GM23338 (cell line): ENCODE data around the gene LARGE1. TPM values are rescaled to one million over a fixed set of nuclear protein-coding genes. Genes with fewer than 3 reads are reported as not detected.
A peak's percentile ranks its signal among the peaks of the same experiment; 100 is the strongest.

Experiments
- ATAC-seq: fragments of 200-7000 bp; cut with Tn5 transposase; 3 replicates; pipeline ENCODE4 v1.9.1; 2020
- DNase-seq: peaks from one replicate; pipeline ENCODE4 v3.0.0-alpha.2; 2015; ENCODE audit warnings: low spot score
- H2AFZ ChIP-seq: fragments of 200-600 bp; sonication (generic); 2 replicates; pipeline ENCODE4 v1.8.0; 2016; ENCODE audit warnings: antibody characterized with exemption, mild to moderate bottlenecking, moderate library complexity
- H3F3A ChIP-seq: fragments of 200-600 bp; sonication (generic); replicated peaks from 2 replicates; pipeline ENCODE4 v1.8.0; 2017; ENCODE audit warnings: antibody characterized with exemption, mixed run types, low read depth
- H3K27ac ChIP-seq: fragments of 200-600 bp; sonication (generic); 2 replicates; pipeline ENCODE4 v1.6.1; 2016; ENCODE audit warnings: low read depth
- H3K27me3 ChIP-seq: fragments of 200-600 bp; sonication (generic); 2 replicates; pipeline ENCODE4 v1.8.0; 2016; ENCODE audit warnings: mild to moderate bottlenecking, mixed run types, moderate library complexity; ENCODE audit not compliant: insufficient read depth
- H3K36me3 ChIP-seq: fragments of 200-600 bp; sonication (generic); 2 replicates; pipeline ENCODE4 v1.8.0; 2016; ENCODE audit warnings: mild to moderate bottlenecking; ENCODE audit not compliant: insufficient read depth
- H3K4me1 ChIP-seq: fragments of 200-600 bp; sonication (generic); 2 replicates; pipeline ENCODE4 v1.8.0; 2016; ENCODE audit warnings: mild to moderate bottlenecking, moderate library complexity; ENCODE audit not compliant: insufficient read depth
- H3K4me2 ChIP-seq: fragments of 200-600 bp; sonication (generic); 2 replicates; pipeline ENCODE4 v1.7.1; 2017; ENCODE audit warnings: mixed run types
- H3K4me3 ChIP-seq: fragments of 200-600 bp; sonication (generic); 2 replicates; pipeline ENCODE4 v1.6.1; 2016; ENCODE audit warnings: mixed run types
- H3K79me2 ChIP-seq: fragments of 200-600 bp; sonication (generic); replicated peaks from 2 replicates; pipeline ENCODE4 v1.8.0; 2017; ENCODE audit warnings: mild to moderate bottlenecking; ENCODE audit not compliant: insufficient read depth
- H3K9me2 ChIP-seq: fragments of 200-600 bp; sonication (generic); 2 replicates; pipeline ENCODE4 v1.8.0; 2017; ENCODE audit not compliant: insufficient read depth
- H4K20me1 ChIP-seq: fragments of 200-600 bp; sonication (generic); replicated peaks from 2 replicates; pipeline ENCODE4 v1.8.0; 2017; ENCODE audit warnings: mild to moderate bottlenecking; ENCODE audit not compliant: insufficient read depth
- H3K27ac Mint-ChIP-seq: 2 replicates; pipeline ENCODE4 v1.8.0; 2020; ENCODE audit warnings: inconsistent platforms, mild to moderate bottlenecking, moderate library complexity, mixed read lengths
- H3K27me3 Mint-ChIP-seq: 3 replicates; pipeline ENCODE4 v1.8.0; 2022; ENCODE audit warnings: low read depth, mild to moderate bottlenecking, moderate library complexity, mixed read lengths, inconsistent platforms; ENCODE audit not compliant: insufficient read depth, poor library complexity
- H3K36me3 Mint-ChIP-seq: 3 replicates; pipeline ENCODE4 v1.8.0; 2021; ENCODE audit warnings: low read depth, mild to moderate bottlenecking, inconsistent platforms, moderate library complexity, mixed read lengths
- H3K4me1 Mint-ChIP-seq: 3 replicates; pipeline ENCODE4 v1.8.0; 2020; ENCODE audit warnings: mild to moderate bottlenecking, inconsistent platforms, mixed read lengths
- H3K4me3 Mint-ChIP-seq: 3 replicates; pipeline ENCODE4 v1.8.0; 2021; ENCODE audit warnings: moderate library complexity, mild to moderate bottlenecking, inconsistent platforms, mixed read lengths
- H3K9me3 Mint-ChIP-seq: 3 replicates; pipeline ENCODE4 v1.8.0; 2020; ENCODE audit warnings: moderate library complexity, mild to moderate bottlenecking, inconsistent platforms, mixed read lengths
- CREB1 ChIP-seq: fragments of 250-450 bp; sonication (Bioruptor Pico); IDR thresholded peaks from 2 replicates; pipeline ENCODE4 v1.5.0; 2020; ENCODE audit warnings: low read depth, mild to moderate bottlenecking, moderate library complexity
- EZH2 ChIP-seq: fragments of 200-600 bp; sonication (generic); IDR thresholded peaks from one replicate; pipeline ENCODE4 v1.8.0; 2017; ENCODE audit warnings: antibody characterized with exemption, mild to moderate bottlenecking, low read depth; ENCODE audit not compliant: unreplicated experiment
- EZH2phosphoT487 ChIP-seq: fragments of 200-600 bp; sonication (generic); IDR thresholded peaks from one replicate; pipeline ENCODE4 v1.8.1; 2018; ENCODE audit warnings: antibody characterized with exemption; ENCODE audit not compliant: unreplicated experiment
- JUNB ChIP-seq: IDR thresholded peaks from one replicate; pipeline ENCODE4 v1.6.1; 2016; ENCODE audit warnings: antibody characterized with exemption; ENCODE audit not compliant: unreplicated experiment
- NANOG ChIP-seq: IDR thresholded peaks from 2 replicates; pipeline ENCODE4 v1.6.1; 2016; ENCODE audit warnings: antibody characterized with exemption, borderline replicate concordance
- STAT1 ChIP-seq: IDR thresholded peaks from one replicate; pipeline ENCODE4 v1.6.1; 2016; ENCODE audit warnings: antibody characterized with exemption; ENCODE audit not compliant: unreplicated experiment
- ZNF114 ChIP-seq: fragments of 250-450 bp; sonication (Bioruptor Pico); IDR thresholded peaks from 2 replicates; pipeline ENCODE4 v1.5.0; 2020; ENCODE audit warnings: mild to moderate bottlenecking, moderate library complexity
- ZNF331 ChIP-seq: fragments of 250-450 bp; sonication (Bioruptor Pico); IDR thresholded peaks from 2 replicates; pipeline ENCODE4 v1.5.0; 2020; ENCODE audit warnings: low read depth, mild to moderate bottlenecking, moderate library complexity
- polyA plus RNA-seq: library from polyadenylated mRNA; unstranded; fragments of >200 nt; fragmentation: Nextera tagmentation; extraction: Ambion mirVana; gene quantifications from 2 replicates; pipeline ENCODE4 v1.2.1, GENCODE V29; 2016
- total RNA-seq: library from RNA; depleted of rRNA; stranded (reverse); fragments of >200 nt; shearing (Covaris generic); gene quantifications from 2 replicates; pipeline ENCODE4 v1.2.3, GENCODE V29; 2014
- TF ChIP-seq, protein P1 (sequence below): IDR thresholded peaks from one replicate; pipeline ENCODE4 v1.6.1; 2018; ENCODE audit warnings: antibody characterized with exemption; ENCODE audit not compliant: unreplicated experiment
- TF ChIP-seq, protein P2 (sequence below), 2 experiments: fragments of 200-600 bp in 1 of 2; sonication (generic) in 1 of 2; conservative IDR thresholded peaks; 2 replicates each; pipeline versions ENCODE4 v1.5.1 to v1.6.1; 2016 to 2017; ENCODE audit warnings: antibody characterized with exemption in 2 of 2, low read depth in 2 of 2, mild to moderate bottlenecking in 2 of 2, moderate library complexity in 1 of 2
- TF ChIP-seq, protein P3 (sequence below): IDR thresholded peaks from 2 replicates; pipeline ENCODE4 v1.6.1; 2016; ENCODE audit warnings: antibody characterized with exemption

The LARGE1 gene
- total and polyA plus RNA-seq, 2 experiments from 2014 or later, result 12.8 to 75.6 TPM

DNA sequence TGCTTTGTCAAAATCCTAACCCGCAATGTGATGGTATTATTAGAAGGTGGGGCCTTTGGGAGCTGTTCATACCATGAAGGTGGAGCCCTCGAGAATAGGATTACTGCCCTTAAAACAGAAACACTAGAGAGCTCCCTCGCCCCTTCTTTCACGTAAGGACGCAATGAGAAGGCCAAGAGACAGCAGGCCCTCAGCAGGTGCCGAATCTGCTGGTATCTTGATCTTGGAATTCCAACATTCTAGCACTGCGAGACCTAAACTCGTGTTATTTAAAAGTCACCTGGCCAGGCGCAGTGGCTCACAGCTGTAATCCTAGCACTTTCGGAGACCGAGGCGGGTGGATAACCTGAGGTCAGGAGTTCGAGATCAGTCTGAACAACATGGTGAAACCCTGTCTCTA lies 33.1 kb downstream of the LARGE1 start:
- Mint-ChIP-seq H3K4me3 (no peak overlapping the region), H3K27ac (no peak overlapping the region; the same call in 1 of the 2 replicates), H3K9me3 (no peaks in the 10 kb centered on the region), H3K27me3 (peaks cover 14% of the 10 kb centered on the region), H3K4me1 (peaks cover 86% of the 10 kb centered on the region), H3K36me3 (no peaks in the 10 kb centered on the region)
- H3K36me3 ChIP-seq, result no peaks in the 10 kb centered on the region
- no peak overlapping the region for H3K4me2 ChIP-seq
- peaks cover 100% of the 10 kb centered on the region for H3K79me2 ChIP-seq
- H3K9me2 ChIP-seq, result no peaks in the 10 kb centered on the region
- H3F3A ChIP-seq, result 0 out of 2 replicates have a peak, but pooled peaks cover 2% of the 10 kb centered on the region
- H2AFZ ChIP-seq, result no peak overlapping the region
- TF ChIP-seq NANOG (no peak), EZH2 (no peak), JUNB (no peak), EZH2phosphoT487 (no peak)
- TF ChIP-seq, protein P1, sequence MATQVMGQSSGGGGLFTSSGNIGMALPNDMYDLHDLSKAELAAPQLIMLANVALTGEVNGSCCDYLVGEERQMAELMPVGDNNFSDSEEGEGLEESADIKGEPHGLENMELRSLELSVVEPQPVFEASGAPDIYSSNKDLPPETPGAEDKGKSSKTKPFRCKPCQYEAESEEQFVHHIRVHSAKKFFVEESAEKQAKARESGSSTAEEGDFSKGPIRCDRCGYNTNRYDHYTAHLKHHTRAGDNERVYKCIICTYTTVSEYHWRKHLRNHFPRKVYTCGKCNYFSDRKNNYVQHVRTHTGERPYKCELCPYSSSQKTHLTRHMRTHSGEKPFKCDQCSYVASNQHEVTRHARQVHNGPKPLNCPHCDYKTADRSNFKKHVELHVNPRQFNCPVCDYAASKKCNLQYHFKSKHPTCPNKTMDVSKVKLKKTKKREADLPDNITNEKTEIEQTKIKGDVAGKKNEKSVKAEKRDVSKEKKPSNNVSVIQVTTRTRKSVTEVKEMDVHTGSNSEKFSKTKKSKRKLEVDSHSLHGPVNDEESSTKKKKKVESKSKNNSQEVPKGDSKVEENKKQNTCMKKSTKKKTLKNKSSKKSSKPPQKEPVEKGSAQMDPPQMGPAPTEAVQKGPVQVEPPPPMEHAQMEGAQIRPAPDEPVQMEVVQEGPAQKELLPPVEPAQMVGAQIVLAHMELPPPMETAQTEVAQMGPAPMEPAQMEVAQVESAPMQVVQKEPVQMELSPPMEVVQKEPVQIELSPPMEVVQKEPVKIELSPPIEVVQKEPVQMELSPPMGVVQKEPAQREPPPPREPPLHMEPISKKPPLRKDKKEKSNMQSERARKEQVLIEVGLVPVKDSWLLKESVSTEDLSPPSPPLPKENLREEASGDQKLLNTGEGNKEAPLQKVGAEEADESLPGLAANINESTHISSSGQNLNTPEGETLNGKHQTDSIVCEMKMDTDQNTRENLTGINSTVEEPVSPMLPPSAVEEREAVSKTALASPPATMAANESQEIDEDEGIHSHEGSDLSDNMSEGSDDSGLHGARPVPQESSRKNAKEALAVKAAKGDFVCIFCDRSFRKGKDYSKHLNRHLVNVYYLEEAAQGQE, result no peak
- TF ChIP-seq, protein P2, sequence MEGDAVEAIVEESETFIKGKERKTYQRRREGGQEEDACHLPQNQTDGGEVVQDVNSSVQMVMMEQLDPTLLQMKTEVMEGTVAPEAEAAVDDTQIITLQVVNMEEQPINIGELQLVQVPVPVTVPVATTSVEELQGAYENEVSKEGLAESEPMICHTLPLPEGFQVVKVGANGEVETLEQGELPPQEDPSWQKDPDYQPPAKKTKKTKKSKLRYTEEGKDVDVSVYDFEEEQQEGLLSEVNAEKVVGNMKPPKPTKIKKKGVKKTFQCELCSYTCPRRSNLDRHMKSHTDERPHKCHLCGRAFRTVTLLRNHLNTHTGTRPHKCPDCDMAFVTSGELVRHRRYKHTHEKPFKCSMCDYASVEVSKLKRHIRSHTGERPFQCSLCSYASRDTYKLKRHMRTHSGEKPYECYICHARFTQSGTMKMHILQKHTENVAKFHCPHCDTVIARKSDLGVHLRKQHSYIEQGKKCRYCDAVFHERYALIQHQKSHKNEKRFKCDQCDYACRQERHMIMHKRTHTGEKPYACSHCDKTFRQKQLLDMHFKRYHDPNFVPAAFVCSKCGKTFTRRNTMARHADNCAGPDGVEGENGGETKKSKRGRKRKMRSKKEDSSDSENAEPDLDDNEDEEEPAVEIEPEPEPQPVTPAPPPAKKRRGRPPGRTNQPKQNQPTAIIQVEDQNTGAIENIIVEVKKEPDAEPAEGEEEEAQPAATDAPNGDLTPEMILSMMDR (conservative IDR thresholded peaks at IDR 0.05; ENCODE audit: low read depth in 2 of 2), result no peak
- peak overlapping the region; percentile 86 for H3K27ac ChIP-seq
- peak; percentile 57 for DNase-seq
- no peak overlapping the region for H3K4me3 ChIP-seq
- H3K4me1 ChIP-seq, result peaks cover 92% of the 10 kb centered on the region
- peak; percentile 25 for ATAC-seq
- peaks cover 74% of the 10 kb centered on the region for H4K20me1 ChIP-seq
- H3K27me3 ChIP-seq, result no peaks in the 10 kb centered on the region

DNA sequence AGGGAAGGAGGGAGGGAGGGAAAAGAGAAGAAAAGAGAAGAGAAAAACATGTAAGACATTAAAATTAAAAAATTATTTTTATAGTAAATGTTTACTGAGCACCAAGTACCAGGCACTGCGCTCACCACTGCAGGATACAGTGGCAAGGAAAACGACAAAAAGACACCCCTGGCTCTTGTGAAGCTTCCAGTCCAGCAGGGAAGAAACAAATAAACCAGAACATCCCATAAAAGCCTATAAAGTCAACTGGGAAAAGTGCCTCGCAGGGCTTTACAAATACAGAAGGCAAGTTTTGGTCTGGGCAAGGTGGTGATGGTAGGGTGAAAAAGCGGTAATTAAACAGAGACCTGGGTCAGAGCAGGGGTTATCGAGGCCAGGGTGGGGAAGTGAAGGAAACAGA lies 33.6 kb downstream of the LARGE1 start:
- no peaks in the 10 kb centered on the region for H3K36me3 Mint-ChIP-seq
- TF ChIP-seq NANOG (no peak), ZNF331 (CRISPR knock-in tag) (no peak), EZH2phosphoT487 (no peak), CREB1 (CRISPR knock-in tag) (no peak), STAT1 (no peak), ZNF114 (CRISPR knock-in tag) (no peak), JUNB (no peak)
- TF ChIP-seq, protein P3, sequence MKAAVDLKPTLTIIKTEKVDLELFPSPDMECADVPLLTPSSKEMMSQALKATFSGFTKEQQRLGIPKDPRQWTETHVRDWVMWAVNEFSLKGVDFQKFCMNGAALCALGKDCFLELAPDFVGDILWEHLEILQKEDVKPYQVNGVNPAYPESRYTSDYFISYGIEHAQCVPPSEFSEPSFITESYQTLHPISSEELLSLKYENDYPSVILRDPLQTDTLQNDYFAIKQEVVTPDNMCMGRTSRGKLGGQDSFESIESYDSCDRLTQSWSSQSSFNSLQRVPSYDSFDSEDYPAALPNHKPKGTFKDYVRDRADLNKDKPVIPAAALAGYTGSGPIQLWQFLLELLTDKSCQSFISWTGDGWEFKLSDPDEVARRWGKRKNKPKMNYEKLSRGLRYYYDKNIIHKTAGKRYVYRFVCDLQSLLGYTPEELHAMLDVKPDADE, result no peak
- TF ChIP-seq, protein P1, result no peak

More for the DNA sequence above, 33.6 kb downstream of the LARGE1 start:
- H3K79me2 ChIP-seq, result peaks cover 100% of the 10 kb centered on the region
- DNase-seq, result no peak
- no peaks in the 10 kb centered on the region for H3K27me3 ChIP-seq
- H2AFZ ChIP-seq, result no peak overlapping the region
- peaks cover 92% of the 10 kb centered on the region for H3K4me1 ChIP-seq
- no peaks in the 10 kb centered on the region for H3K9me2 ChIP-seq
- H3K27me3 Mint-ChIP-seq, result peaks cover 14% of the 10 kb centered on the region
- H3K27ac Mint-ChIP-seq, result no peak overlapping the region; the same call in 1 of the 2 replicates
- H3K27ac ChIP-seq, result peak overlapping the region; percentile 86
- H3K9me3 Mint-ChIP-seq, result no peaks in the 10 kb centered on the region
- peaks cover 84% of the 10 kb centered on the region for H3K4me1 Mint-ChIP-seq
- H3K36me3 ChIP-seq, result no peaks in the 10 kb centered on the region
- 0 out of 2 replicates have a peak, but pooled peaks cover 2% of the 10 kb centered on the region for H3F3A ChIP-seq
- ATAC-seq, result no peak
- no peak overlapping the region for H3K4me2 ChIP-seq
- no peak overlapping the region for H3K4me3 Mint-ChIP-seq
- no peak overlapping the region for H3K4me3 ChIP-seq
- H4K20me1 ChIP-seq, result peaks cover 74% of the 10 kb centered on the region
